HCT116 (cell line): ENCODE data around the gene CCNA2. TPM values are rescaled to one million over a fixed set of nuclear protein-coding genes. Genes with fewer than 3 reads are reported as not detected.

Experiments
- ATAC-seq: fragments of 200-7000 bp; cut with Tn5 transposase; 2 replicates; pipeline ENCODE4 v1.9.1; 2020; ENCODE audit warnings: mild to moderate bottlenecking, moderate library complexity
- BruUV-seq: library from RNA; stranded (reverse); fragments of 400-500 nt; replicated peaks from 2 replicates; lab custom pipeline; 2021; lab: Mats Ljungman, UMichigan
- CTCF ChIA-PET: fragments of 300-600 bp; sonication (Branson Sonifier 250); formaldehyde crosslinking; loops from one replicate; lab custom pipeline; 2021; ENCODE audit warnings: antibody characterized with exemption; lab: Charles Lee
- POLR2A ChIA-PET: fragments of 300-600, 350-600 bp; sonication (Branson Sonifier 250); formaldehyde crosslinking; loops from one replicate; lab custom pipeline; 2021; ENCODE audit warnings: antibody characterized with exemption; lab: Charles Lee
- RAD21 ChIA-PET, 2 experiments: fragments of 300-600 bp; sonication (Branson Sonifier 250); formaldehyde crosslinking; loops; one replicate each; lab custom pipeline; 2023; ENCODE audit warnings: low total read pairs in 2 of 2; ENCODE audit not compliant: uncharacterized antibody in 2 of 2, unreplicated experiment in 2 of 2, low non-redundant PET in 1 of 2; lab: Charles Lee
- DNase-seq: peaks from one replicate; pipeline ENCODE4 v3.0.0-alpha.2; 2010; ENCODE audit warnings: low read depth, low spot score
- H2AFZ ChIP-seq: fragments of 200-600 bp; shearing (Covaris generic), sonication (generic); 2 replicates; pipeline ENCODE4 v1.6.1; 2017; ENCODE audit warnings: low read depth, mixed run types, mixed read lengths, antibody characterized with exemption, low read length; ENCODE audit not compliant: poor library complexity, severe bottlenecking
- H3K27ac ChIP-seq: 2 replicates; pipeline ENCODE4 v1.5.1; 2012; ENCODE audit warnings: low read depth, low read length
- H3K27me3 ChIP-seq: fragments of 200-600 bp; sonication (generic); 2 replicates; pipeline ENCODE4 v1.6.1; 2016; ENCODE audit warnings: mixed run types, low read length, mixed read lengths; ENCODE audit not compliant: insufficient read depth
- H3K36me3 ChIP-seq, 2 experiments: fragments of 200-500 bp in 1 of 2; fragments of 200-600 bp in 1 of 2; sonication (Bioruptor generic) in 1 of 2; sonication (generic) in 1 of 2; 2 replicates each; pipeline versions ENCODE4 v1.5.1 to v1.6.1; 2014 to 2016; ENCODE audit warnings: low read length in 2 of 2, inconsistent platforms in 1 of 2, mixed read lengths in 1 of 2, mixed run types in 1 of 2; ENCODE audit not compliant: insufficient read depth in 2 of 2, control insufficient read depth in 1 of 2
- H3K4me1 ChIP-seq, 2 experiments: fragments of 200-600 bp in 1 of 2; sonication (generic) in 1 of 2; 2 replicates each; pipeline versions ENCODE4 v1.5.1 to v1.6.1; 2012 to 2017; ENCODE audit warnings: low read length in 2 of 2, inconsistent platforms in 1 of 2, mild to moderate bottlenecking in 1 of 2, mixed read lengths in 1 of 2, mixed run types in 1 of 2, moderate library complexity in 1 of 2; ENCODE audit not compliant: insufficient read depth in 2 of 2, control insufficient read depth in 1 of 2
- H3K4me2 ChIP-seq: fragments of 200-600 bp; sonication (generic); 2 replicates; pipeline ENCODE4 v1.6.1; 2017; ENCODE audit warnings: mixed run types, low read length, mixed read lengths
- H3K4me3 ChIP-seq, 2 experiments: fragments of 200-600 bp in 1 of 2; sonication (generic) in 1 of 2; replicated peaks in 1 of 2; 2 replicates each; pipeline ENCODE4 v1.5.1; 2011 to 2016; ENCODE audit warnings: low read length in 2 of 2, control low read depth in 1 of 2, low read depth in 1 of 2, mild to moderate bottlenecking in 1 of 2, mixed read lengths in 1 of 2, mixed run types in 1 of 2
- H3K79me2 ChIP-seq: fragments of 200-600 bp; sonication (generic); 2 replicates; pipeline ENCODE4 v1.6.1; 2017; ENCODE audit warnings: mild to moderate bottlenecking, mixed run types, low read length, moderate library complexity, mixed read lengths; ENCODE audit not compliant: insufficient read depth
- H3K9ac ChIP-seq: fragments of 200-600 bp; sonication (generic); 2 replicates; pipeline ENCODE4 v1.6.1; 2016; ENCODE audit warnings: low read length, mixed read lengths
- H3K9me2 ChIP-seq: fragments of 200-600 bp; sonication (generic), shearing (Covaris generic); 2 replicates; pipeline ENCODE4 v1.6.1; 2017; ENCODE audit warnings: mixed run types, mild to moderate bottlenecking, moderate library complexity; ENCODE audit not compliant: insufficient read depth
- H3K9me3 ChIP-seq, 2 experiments: fragments of 200-500 bp in 1 of 2; fragments of 200-600 bp in 1 of 2; sonication (Bioruptor generic) in 1 of 2; sonication (generic) in 1 of 2; 2 replicates each; pipeline ENCODE4 v1.6.1; 2014 to 2017; ENCODE audit warnings: low read length in 2 of 2, mixed read lengths in 2 of 2, inconsistent platforms in 1 of 2, low read depth in 1 of 2, mild to moderate bottlenecking in 1 of 2, mixed run types in 1 of 2, moderate library complexity in 1 of 2; ENCODE audit not compliant: control insufficient read depth in 1 of 2, insufficient read depth in 1 of 2
- H4K20me1 ChIP-seq: fragments of 200-600 bp; sonication (generic), shearing (Covaris generic); 2 replicates; pipeline ENCODE4 v1.6.1; 2017; ENCODE audit warnings: mixed run types, mild to moderate bottlenecking, moderate library complexity; ENCODE audit not compliant: insufficient read depth
- ATF3 ChIP-seq: IDR thresholded peaks from 2 replicates; pipeline ENCODE4 v1.6.1; 2012
- CBX3 ChIP-seq: IDR thresholded peaks from 2 replicates; pipeline ENCODE4 v1.6.1; 2012; ENCODE audit warnings: low read depth
- CEBPB ChIP-seq: IDR thresholded peaks from 2 replicates; pipeline ENCODE4 v1.6.1; 2012; ENCODE audit warnings: low read depth
- EGR1 ChIP-seq: IDR thresholded peaks from 2 replicates; pipeline ENCODE4 v1.6.1; 2012; ENCODE audit warnings: low read depth
- EZH2 ChIP-seq: fragments of 200-600 bp; sonication (generic); IDR thresholded peaks from 2 replicates; pipeline ENCODE4 v1.6.1; 2017; ENCODE audit warnings: antibody characterized with exemption, mixed run types
- EZH2phosphoT487 ChIP-seq: fragments of 200-600 bp; IDR thresholded peaks from 2 replicates; pipeline ENCODE4 v1.6.1; 2018; ENCODE audit warnings: antibody characterized with exemption, borderline replicate concordance
- FOSL1 ChIP-seq: IDR thresholded peaks from 2 replicates; pipeline ENCODE4 v1.6.1; 2012; ENCODE audit warnings: low read depth
- JUND ChIP-seq: IDR thresholded peaks from 2 replicates; pipeline ENCODE4 v1.6.1; 2012
- MAX ChIP-seq: IDR thresholded peaks from 2 replicates; pipeline ENCODE4 v1.6.1; 2012
- POLR2A ChIP-seq: IDR thresholded peaks from 2 replicates; pipeline ENCODE4 v1.7.0; 2011; ENCODE audit warnings: borderline replicate concordance; ENCODE audit not compliant: insufficient read depth, insufficient read length; ENCODE audit errors: extremely low read depth
- REST ChIP-seq: IDR thresholded peaks from 2 replicates; pipeline ENCODE4 v1.6.1; 2012; ENCODE audit warnings: low read depth
- SIN3A ChIP-seq: IDR thresholded peaks from 2 replicates; pipeline ENCODE4 v1.6.1; 2012; ENCODE audit warnings: low read depth
- SP1 ChIP-seq: IDR thresholded peaks from 2 replicates; pipeline ENCODE4 v1.6.1; 2012; ENCODE audit warnings: low read depth
- TCF7L2 ChIP-seq: IDR thresholded peaks from 2 replicates; pipeline ENCODE4 v1.7.0; 2011; ENCODE audit warnings: borderline replicate concordance, inconsistent platforms; ENCODE audit not compliant: insufficient read depth, insufficient read length; ENCODE audit errors: extremely low read depth
- ZFX ChIP-seq: fragments of 450-650 bp; IDR thresholded peaks from 2 replicates; pipeline ENCODE4 v1.6.1; 2017
- ZNF274 ChIP-seq: fragments of 200-500 bp; sonication (Bioruptor generic); IDR thresholded peaks from 2 replicates; pipeline ENCODE4 v1.6.1; 2014; ENCODE audit warnings: mild to moderate bottlenecking, low read depth, low read length, inconsistent platforms
- intact Hi-C: fragments of 100-400 bp; cut with micrococcal nuclease; formaldehyde crosslinking; loops from 2 replicates; pipeline ENCODE4 v1.10.0; 2022
- total RNA-seq: library from RNA; stranded (reverse); gene quantifications from one replicate; pipeline ENCODE4 v1.2.1, GENCODE V29; 2021; ENCODE audit not compliant: unreplicated experiment
- TF ChIP-seq, protein P1 (sequence below): IDR thresholded peaks from 2 replicates; pipeline ENCODE4 v1.6.1; 2011; ENCODE audit warnings: mild to moderate bottlenecking, low read length, moderate library complexity; ENCODE audit not compliant: insufficient replicate concordance; ENCODE audit errors: extremely low read depth

CCNA2 gene
- total RNA-seq, 1 experiment from 2014 or later: 75.4 TPM

DNA sequence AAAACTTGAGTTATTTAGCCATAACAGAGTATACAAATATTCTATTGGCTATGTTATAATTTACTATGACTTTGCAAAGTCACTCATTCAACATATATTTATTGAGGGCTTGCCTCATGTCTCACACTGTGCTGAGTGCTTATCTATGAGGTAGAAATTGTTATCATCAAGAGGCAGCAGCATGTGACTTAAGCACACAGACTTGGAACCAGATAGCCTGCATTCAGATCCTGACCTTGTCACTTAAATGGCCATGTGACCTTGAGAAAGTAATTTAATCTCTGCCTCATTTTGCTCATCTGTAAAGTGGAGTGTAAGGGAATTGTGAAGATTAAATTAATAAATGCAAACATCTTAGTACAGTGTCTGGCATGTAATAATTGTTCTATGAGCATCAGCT is 32.7 kb downstream of the CCNA2 start (continued):
- no peak for TF ChIP-seq ATF3
- no peak for TF ChIP-seq SP1
- TF ChIP-seq EZH2phosphoT487: no peak
- no peak for TF ChIP-seq ZFX
- no peak for TF ChIP-seq FOSL1
- no peak for TF ChIP-seq JUND
- no peak for TF ChIP-seq EGR1
- no peak for TF ChIP-seq POLR2A
- TF ChIP-seq, all 23 proteins: peak for 0

DNA sequence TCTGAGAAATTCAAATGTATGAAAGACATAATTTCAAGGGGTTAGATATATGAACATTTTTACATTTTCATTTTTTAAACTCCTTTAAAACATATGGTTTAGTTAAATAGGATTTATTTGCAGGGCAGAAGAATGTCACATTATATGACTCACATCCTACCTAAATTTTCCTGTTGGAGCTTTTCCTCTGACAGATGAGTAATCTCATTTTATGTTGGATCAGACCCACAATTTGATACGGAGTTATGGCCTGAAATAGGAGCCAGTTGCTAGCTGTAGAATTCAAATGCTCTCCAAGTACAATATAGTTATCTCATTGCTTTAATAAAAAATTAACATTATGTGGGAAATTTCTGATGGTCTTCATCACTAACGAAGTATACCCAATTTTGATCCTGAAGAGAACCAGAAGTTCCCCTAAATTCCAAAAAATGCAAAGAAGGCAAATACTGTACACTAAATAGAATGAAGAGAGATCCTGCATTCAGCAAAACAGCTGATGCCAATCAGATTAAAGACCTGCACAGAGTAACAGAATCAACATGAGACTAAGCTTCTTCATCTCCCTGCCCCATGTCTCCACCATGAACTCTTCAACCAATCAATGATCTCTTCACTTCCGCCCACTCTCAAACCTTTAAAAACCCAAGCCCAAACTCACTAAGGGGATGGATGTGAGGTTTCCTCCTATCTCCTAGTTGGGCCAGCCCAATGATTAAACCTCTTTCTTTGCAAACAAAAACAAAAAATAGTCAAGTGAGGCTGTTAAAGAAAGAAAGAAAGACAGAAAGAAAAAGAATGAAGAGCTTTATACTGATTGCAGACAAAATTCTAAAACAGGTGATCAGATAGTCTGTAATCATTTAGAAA is 33.5 kb downstream of the CCNA2 start:
- ChIA-PET CTCF (no interaction called here), RAD21 (no interaction called here), POLR2A (no interaction called here)
- intact Hi-C loops: no loop called here
- no peaks in the 10 kb centered on the region for H3K9me2 ChIP-seq
- DNase-seq (no peak), ATAC-seq (no peak)
- no TSS peak for BruUV-seq
- no peaks in the 10 kb centered on the region for H3K27me3 ChIP-seq
- no peaks in the 10 kb centered on the region for H3K79me2 ChIP-seq
- no peak overlapping the region for H3K4me2 ChIP-seq
- no peak overlapping the region for H2AFZ ChIP-seq
- TF ChIP-seq CEBPB (no peak), REST (no peak), CBX3 (no peak), ATF3 (no peak), JUND (no peak), TCF7L2 (no peak), ZNF274 (no peak), ZFX (no peak), FOSL1 (no peak), EZH2 (no peak), MAX (no peak), SIN3A (no peak)
- TF ChIP-seq, protein P1, sequence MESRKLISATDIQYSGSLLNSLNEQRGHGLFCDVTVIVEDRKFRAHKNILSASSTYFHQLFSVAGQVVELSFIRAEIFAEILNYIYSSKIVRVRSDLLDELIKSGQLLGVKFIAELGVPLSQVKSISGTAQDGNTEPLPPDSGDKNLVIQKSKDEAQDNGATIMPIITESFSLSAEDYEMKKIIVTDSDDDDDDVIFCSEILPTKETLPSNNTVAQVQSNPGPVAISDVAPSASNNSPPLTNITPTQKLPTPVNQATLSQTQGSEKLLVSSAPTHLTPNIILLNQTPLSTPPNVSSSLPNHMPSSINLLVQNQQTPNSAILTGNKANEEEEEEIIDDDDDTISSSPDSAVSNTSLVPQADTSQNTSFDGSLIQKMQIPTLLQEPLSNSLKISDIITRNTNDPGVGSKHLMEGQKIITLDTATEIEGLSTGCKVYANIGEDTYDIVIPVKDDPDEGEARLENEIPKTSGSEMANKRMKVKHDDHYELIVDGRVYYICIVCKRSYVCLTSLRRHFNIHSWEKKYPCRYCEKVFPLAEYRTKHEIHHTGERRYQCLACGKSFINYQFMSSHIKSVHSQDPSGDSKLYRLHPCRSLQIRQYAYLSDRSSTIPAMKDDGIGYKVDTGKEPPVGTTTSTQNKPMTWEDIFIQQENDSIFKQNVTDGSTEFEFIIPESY: no peak
- no peaks in the 10 kb centered on the region for H3K9me3 ChIP-seq
- no peaks in the 10 kb centered on the region for H3K4me1 ChIP-seq
- H3K36me3 ChIP-seq: no peaks in the 10 kb centered on the region
- H3K27ac ChIP-seq: no peak overlapping the region
- no peak overlapping the region for H3K9ac ChIP-seq
- no peak overlapping the region for H3K4me3 ChIP-seq
- no peaks in the 10 kb centered on the region for H4K20me1 ChIP-seq
